Neural progenitor cell (in vitro differentiated cells): Measurements from ENCODE around the gene HTR1D.

ENCODE experiments used
- EZH2 ChIP-seq: fragments of 200-600 bp; sonication (generic); IDR thresholded peaks from 2 replicates; pipeline ENCODE4 v1.6.1; 2017; ENCODE audit warnings: antibody characterized with exemption, mild to moderate bottlenecking, moderate library complexity
- TF ChIP-seq, protein P1 (sequence below): fragments of 200-600 bp; sonication (generic); IDR thresholded peaks from 2 replicates; pipeline ENCODE4 v1.5.1; 2017; ENCODE audit warnings: antibody characterized with exemption, mild to moderate bottlenecking

- TF ChIP-seq, protein P1, sequence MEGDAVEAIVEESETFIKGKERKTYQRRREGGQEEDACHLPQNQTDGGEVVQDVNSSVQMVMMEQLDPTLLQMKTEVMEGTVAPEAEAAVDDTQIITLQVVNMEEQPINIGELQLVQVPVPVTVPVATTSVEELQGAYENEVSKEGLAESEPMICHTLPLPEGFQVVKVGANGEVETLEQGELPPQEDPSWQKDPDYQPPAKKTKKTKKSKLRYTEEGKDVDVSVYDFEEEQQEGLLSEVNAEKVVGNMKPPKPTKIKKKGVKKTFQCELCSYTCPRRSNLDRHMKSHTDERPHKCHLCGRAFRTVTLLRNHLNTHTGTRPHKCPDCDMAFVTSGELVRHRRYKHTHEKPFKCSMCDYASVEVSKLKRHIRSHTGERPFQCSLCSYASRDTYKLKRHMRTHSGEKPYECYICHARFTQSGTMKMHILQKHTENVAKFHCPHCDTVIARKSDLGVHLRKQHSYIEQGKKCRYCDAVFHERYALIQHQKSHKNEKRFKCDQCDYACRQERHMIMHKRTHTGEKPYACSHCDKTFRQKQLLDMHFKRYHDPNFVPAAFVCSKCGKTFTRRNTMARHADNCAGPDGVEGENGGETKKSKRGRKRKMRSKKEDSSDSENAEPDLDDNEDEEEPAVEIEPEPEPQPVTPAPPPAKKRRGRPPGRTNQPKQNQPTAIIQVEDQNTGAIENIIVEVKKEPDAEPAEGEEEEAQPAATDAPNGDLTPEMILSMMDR: no peak
- no peak for TF ChIP-seq EZH2
Measured at GRCh38 chr1:23150125-23150524, 67.2 kb downstream of the HTR1D start.
